ENCODE results near the gene RBM33. TPM values are rescaled to one million over a fixed set of nuclear protein-coding genes. Genes with fewer than 3 reads are reported as not detected.
A peak's percentile ranks its signal among the peaks of the same experiment; 100 is the strongest.

Gene RBM33
- total and polyA plus RNA-seq, 2 of the 13 experiments (the other 11 are each of a cell fraction or from before 2014, with no cell fraction given): 12.4 to 28.9 TPM

- TF ChIP-seq ZNF775 (CRISPR knock-in tag; IDR thresholded peaks at IDR 0.05; ENCODE audit: borderline replicate concordance): no peak
Measured at GRCh38 chr7:155800301-155800700, 155.8 kb downstream of the RBM33 start (continued).

GRCh38 chr7:155800741-155801267, 156.3 kb downstream of the RBM33 start:
- no peaks in the 10 kb centered on the region for H3K9me3 ChIP-seq (ENCODE audit: low read length)
- FAIRE-seq (no peak), DNase-seq (ENCODE audit: low spot score) (peak; percentile 69), ATAC-seq (peak; percentile 39)
- no TSS peak for BruUV-seq (replicated peaks)
- in situ Hi-C loops (cut with HindIII; ENCODE audit: extremely low pct_ligation_motif_present, low pct_unique_long_range_greater_than_20kb) (loop anchor here (25.0 kb wide), 1 partner anchor 836 kb away; the partner anchor contains the start of gene RNF32), intact Hi-C loops (cut with micrococcal nuclease; ENCODE audit: unreplicated experiment) (no loop called here)
- no CpG with 5 or more reads among the region's 16 CpGs for WGBS (ENCODE audit: low lambda C conversion rate)
- H3K36me3 ChIP-seq (replicated peaks in 1 of 2; ENCODE audit: control insufficient read depth in 1 of 2, insufficient read depth in 2 of 2, low read length in 2 of 2): no peaks in the 10 kb centered on the region
- ChIA-PET POLR2A (interaction anchor here (1.0 kb wide), 1 partner anchor 808 kb away, joined by 3 read pairs; no protein-coding TSS in a partner anchor), CTCF (ENCODE audit: low intra/inter-chr PET ratio, low total read pairs) (no interaction called here)
- H3K9ac ChIP-seq (ENCODE audit: insufficient read depth, low read depth, low read length): peak overlapping the region; percentile 13; the same call in 1 of the 2 replicates
- no peak overlapping the region for H2AFZ ChIP-seq (ENCODE audit: low read length)
- H3K4me3 ChIP-seq (replicated peaks in 1 of 3; ENCODE audit: insufficient read depth in 1 of 3, low read depth in 2 of 3, low read length in 3 of 3): no peak overlapping the region
- no peak overlapping the region for H3K4me2 ChIP-seq (ENCODE audit: low read depth, low read length)
- H3K27ac ChIP-seq (ENCODE audit: extremely low read length, insufficient read depth, low read length): no peak overlapping the region
- no peaks in the 10 kb centered on the region for H4K20me1 ChIP-seq (ENCODE audit: insufficient read depth, low read length)
- H3K79me2 ChIP-seq (ENCODE audit: insufficient read depth, low read length): no peaks in the 10 kb centered on the region
- H3K4me1 ChIP-seq (ENCODE audit: insufficient read depth, low read length): peaks cover 42% of the 10 kb centered on the region
- peaks cover 5 to 32% of the 10 kb centered on the region in 2 experiments; a peak in 4 of 5 replicates for H3K27me3 ChIP-seq (ENCODE audit: control insufficient read depth in 1 of 2, insufficient read depth in 2 of 2, low read length in 2 of 2)
- peak; percentile 70; the same call in 1 of the 2 replicates for TF ChIP-seq HOXA3 (CRISPR knock-in tag; IDR thresholded peaks at IDR 0.05)
- 0 out of 2 replicates have a peak, but pooled peaks have one; percentile 47 for TF ChIP-seq IRF2 (CRISPR knock-in tag; IDR thresholded peaks at IDR 0.05)
- TF ChIP-seq PHB2 (IDR thresholded peaks at IDR 0.05; ENCODE audit: partially characterized antibody): no peak
- TF ChIP-seq ZNF263 (CRISPR knock-in tag; IDR thresholded peaks at IDR 0.05): 0 out of 2 replicates have a peak, but pooled peaks have one; percentile 19
- TF ChIP-seq ZNF878 (CRISPR knock-in tag; IDR thresholded peaks at IDR 0.05): no peak
- no peak for TF ChIP-seq ZNF816 (CRISPR knock-in tag; IDR thresholded peaks at IDR 0.05; ENCODE audit: borderline replicate concordance)
- TF ChIP-seq ZNF460 (CRISPR knock-in tag; IDR thresholded peaks at IDR 0.05; ENCODE audit: borderline replicate concordance): no peak
- TF ChIP-seq ZMYM4 (CRISPR knock-in tag; IDR thresholded peaks at IDR 0.05): peak; percentile 46; the same call in 1 of the 2 replicates
- TF ChIP-seq POGZ (CRISPR knock-in tag; IDR thresholded peaks at IDR 0.05): peak; percentile 53; the same call in 1 of the 2 replicates
- peak; percentile 95 for TF ChIP-seq MAX (IDR thresholded peaks at IDR 0.05)
- TF ChIP-seq CC2D1A (CRISPR knock-in tag; IDR thresholded peaks at IDR 0.05): no peak
- no peak for TF ChIP-seq LRRFIP1 (CRISPR knock-in tag; conservative IDR thresholded peaks at IDR 0.05)
- peak; percentile 91 for TF ChIP-seq ZNF687 (CRISPR knock-in tag; IDR thresholded peaks at IDR 0.05)
- peak; percentile 76; the same call in 1 of the 2 replicates for TF ChIP-seq MXD3 (CRISPR knock-in tag; IDR thresholded peaks at IDR 0.05)
